ENCODE results near the gene POMGNT2. TPM values are rescaled to one million over a fixed set of nuclear protein-coding genes. Genes with fewer than 3 reads are reported as not detected.

The POMGNT2 gene
- polyA plus RNA-seq, 1 of the 3 experiments (the other 2 are of a cell fraction), result 20.6 TPM

- Histone ChIP-seq H3K27ac (ENCODE audit: low read depth in 2 of 2, low read length in 1 of 2) (no peak overlapping the region), H2AFZ (ENCODE audit: low read depth) (no peak overlapping the region), H3K79me2 (ENCODE audit: insufficient read depth) (no peaks in the 10 kb centered on the region), H4K20me1 (ENCODE audit: insufficient read depth) (no peaks in the 10 kb centered on the region), H3K4me1 (ENCODE audit: control insufficient read depth in 1 of 2, insufficient read depth in 2 of 2, low read depth in 1 of 2, low read length in 1 of 2) (peaks cover 0 to 10% of the 10 kb centered on the region in 2 experiments; a peak in 2 of 4 replicates), H3K27me3 (ENCODE audit: insufficient read depth) (peaks cover 4% of the 10 kb centered on the region; the same call in 1 of the 2 replicates), H3K9me3 (no peaks in the 10 kb centered on the region), H3K9ac (no peak overlapping the region), H3K36me3 (replicated peaks in 1 of 2; ENCODE audit: control insufficient read depth in 1 of 2, insufficient read depth in 2 of 2, low read length in 1 of 2) (no peaks in the 10 kb centered on the region), H3F3A (replicated peaks; ENCODE audit: insufficient read depth) (no peaks in the 10 kb centered on the region), H3K4me3 (ENCODE audit: low read depth in 2 of 2, low read length in 1 of 2) (no peak overlapping the region), H3K4me2 (no peak overlapping the region), H3K9me2 (no peaks in the 10 kb centered on the region)
- 62% methylated on average over 19 of the region's 19 CpGs for WGBS (ENCODE audit: low lambda C conversion rate)
- POLR2A ChIA-PET, result no interaction called here
- CTCF ChIA-PET, result interaction anchor here (1.0 to 5.1 kb wide), 4 partner anchors 8 to 350 kb away, joined by 3 to 30 read pairs (median 13); no protein-coding TSS in a partner anchor
- no peak for TF ChIP-seq EP300 (IDR thresholded peaks at IDR 0.05; ENCODE audit: borderline replicate concordance in 1 of 2, low read depth in 1 of 2, low read length in 1 of 2)
- no peak for TF ChIP-seq MEF2A (IDR thresholded peaks at IDR 0.05; ENCODE audit: borderline replicate concordance, low read depth)
- no peak for TF ChIP-seq NRF1 (IDR thresholded peaks at IDR 0.05; ENCODE audit: low read depth, low read length)
- TF ChIP-seq NFIC (IDR thresholded peaks at IDR 0.05; ENCODE audit: borderline replicate concordance), result peak; percentile 27; the same call in 1 of the 2 replicates
- TF ChIP-seq TEAD4 (IDR thresholded peaks at IDR 0.05; ENCODE audit: borderline replicate concordance, insufficient read depth), result no peak
- TF ChIP-seq JUND (IDR thresholded peaks at IDR 0.05), result 0 out of 2 replicates have a peak, but pooled peaks have one; percentile 23
- no peak for TF ChIP-seq POLR2AphosphoS5 (IDR thresholded peaks at IDR 0.05; ENCODE audit: low read depth, low read length)
- TF ChIP-seq FOSL2 (IDR thresholded peaks at IDR 0.05; ENCODE audit: borderline replicate concordance, low read depth), result 0 out of 2 replicates have a peak, but pooled peaks have one; percentile 22
- TF ChIP-seq EZH2phosphoT487 (IDR thresholded peaks at IDR 0.05; ENCODE audit: borderline replicate concordance, low read depth), result no peak
- no peak for TF ChIP-seq FOXJ3 (CRISPR knock-in tag; IDR thresholded peaks at IDR 0.05)
- DNase-seq, result no peak
Measured at GRCh38 chr3:43153216-43154083, 47.6 kb upstream of the POMGNT2 start.

DNA sequence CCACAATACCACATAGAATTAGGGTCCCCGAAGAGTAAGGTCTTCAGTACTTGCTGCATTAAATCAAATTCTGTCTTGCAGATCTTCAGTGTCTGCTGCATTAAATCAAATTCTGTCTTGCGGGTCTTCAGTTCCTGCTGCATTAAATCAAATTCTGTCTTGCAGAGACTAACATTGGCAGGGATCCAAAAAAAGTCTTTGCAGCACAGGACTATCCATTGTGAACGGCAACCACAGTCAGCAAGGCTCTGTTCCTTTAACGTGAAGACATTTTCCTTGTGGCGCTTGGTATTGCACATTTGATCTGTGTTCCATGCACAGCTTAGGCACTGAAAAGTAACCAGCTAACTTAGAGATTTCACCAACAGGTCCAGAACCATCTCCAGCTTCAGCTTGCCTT lies 46.8 kb upstream of the POMGNT2 start:
- TF ChIP-seq FOXM1 (IDR thresholded peaks at IDR 0.05; ENCODE audit: low read depth) (no peak), EP300 (IDR thresholded peaks at IDR 0.05; ENCODE audit: borderline replicate concordance in 1 of 2, low read depth in 1 of 2, low read length in 1 of 2) (peak in 1 of 2 experiments; percentile 36; a peak in 1 of 4 replicates), PBX3 (IDR thresholded peaks at IDR 0.05) (peak; percentile 23; the same call in 1 of the 2 replicates), NFIC (IDR thresholded peaks at IDR 0.05; ENCODE audit: borderline replicate concordance) (peak; percentile 12; the same call in 1 of the 2 replicates), CHD2 (IDR thresholded peaks at IDR 0.05; ENCODE audit: low read length, partially characterized antibody) (no peak)
- H3K4me1 ChIP-seq (ENCODE audit: control insufficient read depth in 1 of 2, insufficient read depth in 2 of 2, low read depth in 1 of 2, low read length in 1 of 2), result peaks cover 0 to 10% of the 10 kb centered on the region in 2 experiments; a peak in 2 of 4 replicates
- H2AFZ ChIP-seq (ENCODE audit: low read depth), result no peak overlapping the region
- no peak overlapping the region for H3K4me3 ChIP-seq (ENCODE audit: low read depth in 2 of 2, low read length in 1 of 2)
- no peaks in the 10 kb centered on the region for H3F3A ChIP-seq (replicated peaks; ENCODE audit: insufficient read depth)
- no peaks in the 10 kb centered on the region for H4K20me1 ChIP-seq (ENCODE audit: insufficient read depth)
- no peaks in the 10 kb centered on the region for H3K9me2 ChIP-seq
- DNase-seq, result peak; percentile 26
- no peak overlapping the region for H3K9ac ChIP-seq
- no peak overlapping the region for H3K27ac ChIP-seq (ENCODE audit: low read depth in 2 of 2, low read length in 1 of 2)
- no peaks in the 10 kb centered on the region for H3K9me3 ChIP-seq
- POLR2A ChIA-PET, result no interaction called here
- CTCF ChIA-PET, result interaction anchor here (0.6 to 5.1 kb wide), 4 partner anchors 9 to 350 kb away, joined by 3 to 30 read pairs (median 13); no protein-coding TSS in a partner anchor
- H3K36me3 ChIP-seq (replicated peaks in 1 of 2; ENCODE audit: control insufficient read depth in 1 of 2, insufficient read depth in 2 of 2, low read length in 1 of 2), result no peaks in the 10 kb centered on the region
- H3K27me3 ChIP-seq (ENCODE audit: insufficient read depth), result no peaks in the 10 kb centered on the region
- H3K79me2 ChIP-seq (ENCODE audit: insufficient read depth), result no peaks in the 10 kb centered on the region
- no peak overlapping the region for H3K4me2 ChIP-seq
- 34% methylated on average over 5 of the region's 5 CpGs for whole genome bisulfite sequencing (ENCODE audit: low lambda C conversion rate)
